IPS-15b (cell line): Measurements from ENCODE around the gene PRDM2.

Experiments used
- H3K27me3 ChIP-seq: one replicate; pipeline ENCODE4 v1.6.1; 2013; ENCODE audit warnings: low read length; ENCODE audit not compliant: control insufficient read depth, insufficient read depth
- H3K36me3 ChIP-seq: one replicate; pipeline ENCODE4 v1.6.1; 2013; ENCODE audit warnings: low read length; ENCODE audit not compliant: control insufficient read depth, insufficient read depth
- H3K4me1 ChIP-seq: one replicate; pipeline ENCODE4 v1.6.1; 2013; ENCODE audit warnings: mild to moderate bottlenecking, low read length; ENCODE audit not compliant: control insufficient read depth, insufficient read depth
- H3K4me3 ChIP-seq: one replicate; pipeline ENCODE4 v1.5.1; 2013; ENCODE audit warnings: low read depth, low read length
- H3K9ac ChIP-seq: one replicate; pipeline ENCODE4 v1.6.1; 2013; ENCODE audit warnings: low read depth, mild to moderate bottlenecking, low read length
- H3K9me3 ChIP-seq: one replicate; pipeline ENCODE4 v1.6.1; 2013; ENCODE audit warnings: mild to moderate bottlenecking, low read length; ENCODE audit not compliant: control insufficient read depth, insufficient read depth

PRDM2 gene

DNA sequence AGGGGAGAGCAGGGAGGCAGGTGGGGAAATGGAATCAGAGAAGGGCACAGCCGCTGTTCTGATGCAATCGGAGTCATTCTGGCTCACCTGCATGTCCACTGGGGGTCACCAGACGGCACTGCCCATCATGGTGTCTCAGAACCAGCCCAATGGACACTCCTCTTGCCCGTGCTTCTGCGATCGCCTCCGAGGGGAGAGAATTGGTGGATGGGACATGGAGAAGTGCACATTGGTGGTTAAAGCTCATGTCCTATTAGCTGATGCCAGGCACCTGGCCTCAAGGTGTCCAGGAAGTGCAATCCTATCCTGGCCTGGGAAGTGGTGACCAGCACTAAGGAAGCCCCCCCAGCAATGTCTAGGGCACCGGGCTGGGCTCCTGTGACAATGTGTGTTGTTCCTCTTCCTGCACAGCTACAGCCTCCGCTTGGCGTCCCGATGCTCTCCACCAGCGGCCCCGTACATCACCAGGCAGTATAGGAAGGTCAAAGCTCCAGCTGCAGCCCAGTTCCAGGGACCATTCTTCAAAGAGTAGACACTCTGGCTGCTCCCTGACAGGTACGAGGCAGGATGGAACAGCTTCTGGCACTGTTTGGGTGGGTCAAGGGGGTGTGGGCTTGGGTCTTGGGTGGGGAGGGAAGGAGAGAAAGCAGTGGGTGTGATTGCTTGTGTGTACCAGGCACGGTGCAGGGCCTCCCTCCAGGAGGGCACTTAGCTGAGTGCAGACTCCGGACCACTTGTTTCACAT, 116.2 kb downstream of the PRDM2 start:
- Histone ChIP-seq H3K36me3 (no peaks in the 10 kb centered on the region), H3K4me1 (no peaks in the 10 kb centered on the region), H3K4me3 (no peak overlapping the region), H3K9ac (no peak overlapping the region), H3K27me3 (no peaks in the 10 kb centered on the region), H3K9me3 (no peaks in the 10 kb centered on the region)

DNA sequence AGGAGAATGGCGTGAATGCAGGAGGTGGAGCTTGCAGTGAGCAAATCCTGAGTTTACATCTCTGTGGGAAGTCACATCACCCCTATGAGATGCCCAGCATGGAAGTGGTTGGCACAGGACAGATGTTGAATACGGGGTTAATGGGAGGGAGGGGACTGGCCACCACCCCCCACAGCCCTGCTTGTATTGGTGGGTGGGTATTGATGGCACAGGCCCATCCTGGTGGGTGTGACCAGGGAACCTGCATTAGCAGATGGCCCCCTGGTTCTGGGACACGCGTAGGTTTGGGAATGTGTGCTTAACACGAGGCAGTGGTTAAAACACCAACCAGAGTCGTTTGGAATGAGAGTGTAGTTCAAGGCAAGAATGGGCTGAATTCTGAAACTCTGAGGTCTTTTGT, 117.9 kb downstream of the PRDM2 start:
- H3K36me3 ChIP-seq = no peaks in the 10 kb centered on the region
- H3K9ac ChIP-seq = no peak overlapping the region
- H3K4me3 ChIP-seq = no peak overlapping the region
- H3K9me3 ChIP-seq = no peaks in the 10 kb centered on the region
- H3K4me1 ChIP-seq = no peaks in the 10 kb centered on the region
- H3K27me3 ChIP-seq = no peaks in the 10 kb centered on the region

DNA sequence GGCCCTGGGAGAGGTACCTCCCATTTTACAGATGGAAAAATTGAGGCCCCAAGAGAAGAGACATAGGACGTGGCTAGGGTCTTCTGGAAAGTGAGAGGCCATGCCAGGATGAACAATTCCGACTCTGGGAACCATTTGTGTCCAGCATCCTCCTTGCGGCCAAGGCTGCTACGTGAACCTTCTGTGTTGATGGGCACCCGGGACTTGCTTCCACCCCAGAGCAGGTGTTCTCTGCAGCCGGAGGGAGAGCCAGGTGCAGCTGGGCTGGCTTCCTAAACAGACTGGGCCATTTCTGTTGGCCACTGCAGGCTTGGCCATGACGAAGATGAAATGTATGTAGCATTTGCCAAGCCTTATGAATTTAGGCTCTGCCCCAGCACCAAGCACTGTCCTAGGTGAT, 118.9 kb downstream of the PRDM2 start:
- H3K27me3 ChIP-seq = no peaks in the 10 kb centered on the region
- H3K4me1 ChIP-seq = no peaks in the 10 kb centered on the region
- no peak overlapping the region for H3K9ac ChIP-seq
- no peaks in the 10 kb centered on the region for H3K36me3 ChIP-seq
- no peaks in the 10 kb centered on the region for H3K9me3 ChIP-seq
- no peak overlapping the region for H3K4me3 ChIP-seq

DNA sequence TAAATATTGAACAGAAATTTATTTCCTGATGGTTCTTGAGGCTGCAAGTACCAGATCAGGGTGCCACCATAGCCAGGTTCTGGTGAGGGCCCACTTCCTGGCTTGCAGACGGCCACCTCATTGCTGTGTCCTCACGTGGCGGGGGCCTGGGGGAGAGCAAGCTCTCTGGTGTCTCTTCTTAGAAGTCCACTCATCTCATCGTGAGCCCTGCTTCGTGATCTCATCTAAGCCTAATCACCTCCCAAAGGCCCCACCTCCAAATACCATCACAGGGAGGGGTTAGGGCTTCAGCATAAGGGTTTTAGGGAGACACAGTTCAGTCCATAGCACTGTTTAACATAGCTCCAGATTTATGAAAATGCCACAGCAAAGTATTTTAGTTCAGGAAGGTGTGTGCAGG, 119.7 kb downstream of the PRDM2 start:
- Histone ChIP-seq H3K27me3 (no peaks in the 10 kb centered on the region), H3K4me3 (no peak overlapping the region), H3K9ac (no peak overlapping the region), H3K36me3 (no peaks in the 10 kb centered on the region), H3K9me3 (no peaks in the 10 kb centered on the region), H3K4me1 (no peaks in the 10 kb centered on the region)

DNA sequence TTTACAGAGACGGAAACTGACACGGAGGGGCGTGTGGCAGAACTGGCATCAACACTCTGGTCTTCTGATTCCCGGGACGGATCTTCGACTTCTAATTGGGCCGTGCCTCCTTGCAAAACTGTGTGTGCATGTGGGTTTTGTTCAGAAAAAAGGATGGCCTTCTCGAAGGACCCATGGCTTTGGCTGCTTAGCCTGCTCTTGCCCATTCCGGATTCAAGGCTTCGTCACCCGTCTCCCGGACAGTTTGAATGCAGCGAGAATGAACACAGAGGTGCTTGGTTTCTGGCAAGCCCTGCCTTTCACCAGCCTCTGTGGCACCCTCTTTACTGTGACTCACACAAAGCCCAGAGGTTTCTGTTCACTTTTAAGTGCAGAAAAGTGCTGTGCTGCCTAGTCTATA, 120.1 kb downstream of the PRDM2 start:
- H3K36me3 ChIP-seq = no peaks in the 10 kb centered on the region
- H3K4me3 ChIP-seq = no peak overlapping the region
- H3K9me3 ChIP-seq = no peaks in the 10 kb centered on the region

DNA sequence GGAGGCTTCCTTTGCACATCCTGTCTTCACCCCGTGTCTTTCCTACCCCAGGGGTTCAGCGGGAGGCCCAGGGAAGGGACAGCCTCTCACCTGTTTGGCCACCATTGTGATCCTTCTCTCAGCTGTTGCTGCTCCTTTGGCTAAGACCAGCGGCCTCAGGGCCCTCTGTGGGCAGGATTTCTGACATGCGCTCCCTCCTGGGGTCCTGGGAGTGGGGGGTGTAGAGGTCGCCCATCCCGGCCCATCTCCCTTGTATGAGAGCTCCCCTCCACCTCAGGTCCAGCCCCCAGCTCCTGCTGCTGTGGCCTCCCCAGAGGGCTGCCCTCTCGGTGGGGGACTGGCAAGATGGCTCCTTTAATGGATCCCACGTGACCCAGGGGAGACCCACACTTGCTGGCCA, 120.5 kb downstream of the PRDM2 start:
- Histone ChIP-seq H3K4me3 (no peak overlapping the region), H3K9ac (no peak overlapping the region), H3K36me3 (no peaks in the 10 kb centered on the region), H3K27me3 (no peaks in the 10 kb centered on the region), H3K9me3 (no peaks in the 10 kb centered on the region), H3K4me1 (no peaks in the 10 kb centered on the region)

More for the DNA sequence above, 120.1 kb downstream of the PRDM2 start:
- H3K9ac ChIP-seq = no peak overlapping the region
- no peaks in the 10 kb centered on the region for H3K4me1 ChIP-seq
- H3K27me3 ChIP-seq = no peaks in the 10 kb centered on the region

DNA sequence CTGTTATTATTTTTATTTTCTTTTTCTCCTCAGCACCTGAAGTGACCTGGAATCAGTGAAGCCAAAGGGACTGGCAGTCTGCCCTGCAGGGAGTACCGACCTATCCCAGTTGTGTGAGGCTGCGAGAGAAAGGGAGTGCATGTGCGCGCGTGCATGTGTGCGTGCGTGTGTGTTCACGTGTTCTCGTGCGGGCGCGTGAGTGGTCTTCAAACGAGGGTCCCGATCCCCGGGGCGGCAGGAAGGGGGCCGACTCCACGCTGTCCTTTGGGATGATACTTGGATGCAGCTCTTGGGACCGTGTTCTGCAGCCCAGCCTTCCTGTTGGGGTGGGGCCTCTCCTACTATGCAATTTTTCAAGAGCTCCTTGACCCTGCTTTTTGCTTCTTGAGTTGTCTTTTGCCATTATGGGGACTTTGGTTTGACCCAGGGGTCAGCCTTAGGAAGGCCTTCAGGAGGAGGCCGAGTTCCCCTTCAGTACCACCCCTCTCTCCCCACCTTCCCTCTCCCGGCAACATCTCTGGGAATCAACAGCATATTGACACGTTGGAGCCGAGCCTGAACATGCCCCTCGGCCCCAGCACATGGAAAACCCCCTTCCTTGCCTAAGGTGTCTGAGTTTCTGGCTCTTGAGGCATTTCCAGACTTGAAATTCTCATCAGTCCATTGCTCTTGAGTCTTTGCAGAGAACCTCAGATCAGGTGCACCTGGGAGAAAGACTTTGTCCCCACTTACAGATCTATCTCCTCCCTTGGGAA, 123.3 kb downstream of the PRDM2 start:
- H3K9ac ChIP-seq = no peak overlapping the region

DNA sequence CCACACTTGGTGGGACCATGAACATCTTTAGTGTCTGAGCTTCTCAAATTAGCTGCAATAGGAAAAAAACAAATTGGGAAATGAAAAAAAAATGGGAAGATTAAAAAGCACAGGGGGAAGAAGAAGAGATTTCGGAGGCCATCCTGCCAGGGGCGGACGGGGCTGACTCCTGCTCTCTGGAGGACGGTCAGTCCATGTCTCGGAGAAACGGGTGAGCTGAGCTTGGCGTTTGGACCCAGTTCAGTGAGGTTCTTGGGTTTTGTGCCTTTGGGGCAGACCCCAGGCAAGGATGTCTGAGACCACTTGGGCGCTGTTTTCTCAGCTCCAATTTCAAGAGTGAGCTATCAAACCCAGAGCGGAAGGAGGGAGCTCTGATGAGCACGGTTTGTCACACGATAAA, 123.9 kb downstream of the PRDM2 start:
- no peak overlapping the region for H3K9ac ChIP-seq
- H3K9me3 ChIP-seq = no peaks in the 10 kb centered on the region
- no peaks in the 10 kb centered on the region for H3K36me3 ChIP-seq
- no peak overlapping the region for H3K4me3 ChIP-seq
- peaks cover under 1% of the 10 kb centered on the region for H3K4me1 ChIP-seq
- H3K27me3 ChIP-seq = peaks cover 6% of the 10 kb centered on the region

More for the DNA sequence above, 123.3 kb downstream of the PRDM2 start:
- peaks cover 6% of the 10 kb centered on the region for H3K27me3 ChIP-seq
- no peaks in the 10 kb centered on the region for H3K36me3 ChIP-seq
- H3K4me1 ChIP-seq = no peaks in the 10 kb centered on the region
- no peaks in the 10 kb centered on the region for H3K9me3 ChIP-seq
- H3K4me3 ChIP-seq = no peak overlapping the region

DNA sequence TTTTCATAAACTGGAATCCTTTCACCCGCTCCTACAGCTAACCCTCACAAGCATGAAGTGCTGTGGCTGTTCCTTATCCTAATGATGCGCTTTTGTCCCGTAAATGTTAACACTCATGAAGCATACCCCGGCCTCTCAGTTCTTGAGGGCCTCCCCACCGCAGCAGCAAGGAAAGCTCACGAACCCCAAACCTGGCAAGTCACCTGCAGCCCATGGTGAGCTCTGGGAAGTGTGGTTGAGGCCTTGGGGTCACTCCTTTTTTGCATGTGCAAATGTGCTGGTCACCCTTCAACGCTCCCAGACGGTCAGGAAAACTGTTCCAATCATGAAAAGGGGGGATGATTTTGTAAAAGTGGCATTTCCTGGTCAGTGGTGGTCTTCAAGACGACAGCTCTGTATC, 124.6 kb downstream of the PRDM2 start:
- no peaks in the 10 kb centered on the region for H3K36me3 ChIP-seq
- H3K4me3 ChIP-seq = no peak overlapping the region
- H3K9me3 ChIP-seq = no peaks in the 10 kb centered on the region
- no peak overlapping the region for H3K9ac ChIP-seq
- H3K27me3 ChIP-seq = peaks cover 6% of the 10 kb centered on the region
- H3K4me1 ChIP-seq = peaks cover 2% of the 10 kb centered on the region

DNA sequence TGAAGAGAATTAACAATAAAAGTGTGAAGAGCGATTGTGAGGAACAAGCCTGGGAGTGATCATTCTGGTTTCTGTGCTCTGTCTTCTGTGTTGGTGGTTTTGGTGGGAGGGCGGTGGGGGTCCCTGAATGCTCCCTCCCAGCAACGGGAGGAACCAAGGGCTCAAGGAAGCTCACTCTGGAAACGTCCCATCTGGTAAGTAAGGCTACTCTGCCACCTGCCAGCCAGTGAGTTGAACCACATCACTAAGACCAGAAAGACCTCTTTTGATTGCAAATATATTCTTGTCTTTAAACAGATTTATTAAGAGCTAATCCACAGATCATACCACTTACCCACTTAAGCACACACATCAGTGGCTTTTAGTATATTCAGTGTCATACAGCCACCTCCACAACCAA, 125.0 kb downstream of the PRDM2 start:
- Histone ChIP-seq H3K4me1 (peaks cover 2% of the 10 kb centered on the region), H3K9ac (no peak overlapping the region), H3K36me3 (no peaks in the 10 kb centered on the region), H3K9me3 (no peaks in the 10 kb centered on the region), H3K27me3 (peaks cover 6% of the 10 kb centered on the region), H3K4me3 (no peak overlapping the region)

DNA sequence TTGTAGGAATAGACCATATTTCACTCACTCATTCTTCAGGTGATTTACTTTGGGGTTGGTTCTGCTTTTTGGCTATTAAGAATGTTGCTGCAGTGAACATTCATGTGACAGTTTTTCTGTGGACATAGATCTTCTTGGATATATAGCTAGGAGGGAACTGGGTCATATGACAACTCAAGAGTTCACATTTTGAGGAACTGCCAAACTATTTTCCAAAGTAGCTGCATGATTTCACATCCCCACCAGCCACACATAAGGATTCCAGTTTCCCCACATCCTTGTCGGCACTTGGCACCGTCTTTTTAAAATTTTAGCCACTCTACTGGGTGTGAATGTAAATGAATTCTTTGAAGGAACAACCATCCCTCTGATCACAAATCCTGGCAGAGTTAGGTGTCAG, 126.0 kb downstream of the PRDM2 start:
- Histone ChIP-seq H3K27me3 (peaks cover 6% of the 10 kb centered on the region), H3K9me3 (no peaks in the 10 kb centered on the region), H3K4me1 (peaks cover 2% of the 10 kb centered on the region), H3K9ac (no peak overlapping the region), H3K4me3 (no peak overlapping the region), H3K36me3 (no peaks in the 10 kb centered on the region)

DNA sequence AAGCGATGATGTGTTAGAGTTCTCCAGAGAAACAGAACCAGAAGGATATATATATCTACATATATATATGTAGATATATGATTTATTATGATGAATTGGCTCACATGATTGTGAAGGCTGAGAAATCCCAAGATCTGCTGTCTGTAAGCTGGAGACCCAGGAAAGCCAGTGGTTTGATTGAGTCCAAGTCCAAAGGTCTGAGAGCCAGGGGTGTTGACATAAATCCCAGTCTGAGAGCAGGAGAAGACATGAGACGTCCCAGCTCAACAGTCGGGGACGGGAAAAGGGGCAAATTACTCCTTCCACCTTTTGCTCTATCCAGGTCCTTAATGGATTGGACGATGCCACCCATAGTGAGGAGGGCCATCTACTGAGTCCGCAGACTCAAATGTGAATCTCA, 126.6 kb downstream of the PRDM2 start:
- no peaks in the 10 kb centered on the region for H3K9me3 ChIP-seq
- H3K4me3 ChIP-seq = no peak overlapping the region
- H3K36me3 ChIP-seq = no peaks in the 10 kb centered on the region
- H3K9ac ChIP-seq = no peak overlapping the region
- H3K4me1 ChIP-seq = peaks cover 2% of the 10 kb centered on the region
- peaks cover 6% of the 10 kb centered on the region for H3K27me3 ChIP-seq
